GM12878 (cell line): ENCODE measurements around the gene SNAI3. TPM values are rescaled to one million over a fixed set of nuclear protein-coding genes. Genes with fewer than 3 reads are reported as not detected.

Source experiments
- ATAC-seq: fragments of 200-7000 bp; cut with Tn5 transposase; 3 replicates; pipeline ENCODE4 v1.9.1; 2020; ENCODE audit warnings: mild to moderate bottlenecking, moderate library complexity
- BruUV-seq: library from RNA; stranded (reverse); fragments of 400-500 nt; replicated peaks from 2 replicates; lab custom pipeline; 2021; lab: Mats Ljungman, UMichigan
- CTCF ChIA-PET: fragments of 300-600 bp; sonication (Branson Sonifier 250); formaldehyde crosslinking; extraction: SDS; loops from one replicate; lab custom pipeline; 2021; ENCODE audit warnings: inconsistent platforms; lab: Yijun Ruan, JAX
- POLR2A ChIA-PET: fragments of 350-600 bp; formaldehyde crosslinking; extraction: SDS; loops from one replicate; lab custom pipeline; 2021; ENCODE audit warnings: inconsistent platforms; lab: Charles Lee
- RAD21 ChIA-PET: fragments of 300-600 bp; sonication (Branson Sonifier 250); formaldehyde crosslinking; loops from one replicate; lab custom pipeline; 2023; ENCODE audit warnings: antibody characterized with exemption; ENCODE audit not compliant: unreplicated experiment; lab: Charles Lee
- SMC1A ChIA-PET: fragments of 300-600 bp; sonication (Branson Sonifier 250); formaldehyde crosslinking; loops from one replicate; lab custom pipeline; 2023; ENCODE audit not compliant: unreplicated experiment, uncharacterized antibody; lab: Charles Lee
- DNase-seq: peaks from one replicate; pipeline ENCODE4 v3.0.0-alpha.2; 2011; ENCODE audit warnings: low read depth, low spot score
- FAIRE-seq: peaks from 3 replicates; lab custom pipeline; 2011; peaks lifted over from hg19 to GRCh38; lab: Jason Lieb, UNC
- H2AFZ ChIP-seq: 2 replicates; pipeline ENCODE4 v1.6.0; 2011; ENCODE audit warnings: low read depth, low read length, control low read depth; ENCODE audit not compliant: control insufficient read depth
- H3K27ac ChIP-seq: 2 replicates; pipeline ENCODE4 v1.5.1; 2011; ENCODE audit warnings: control low read depth; ENCODE audit not compliant: control insufficient read depth, insufficient read depth
- H3K27me3 ChIP-seq, 2 experiments: replicated peaks in 1 of 2; 2 replicates each; pipeline versions ENCODE4 v1.6.0 to v1.6.1; 2011; ENCODE audit warnings: low read length in 1 of 2; ENCODE audit not compliant: control insufficient read depth in 2 of 2, insufficient read depth in 2 of 2
- H3K36me3 ChIP-seq, 2 experiments: 2 replicates each; pipeline ENCODE4 v1.5.1; 2011; ENCODE audit warnings: low read length in 1 of 2; ENCODE audit not compliant: control insufficient read depth in 2 of 2, insufficient read depth in 2 of 2
- H3K4me1 ChIP-seq: 2 replicates; pipeline ENCODE4 v1.6.1; 2011; ENCODE audit warnings: mild to moderate bottlenecking, low read length, moderate library complexity, mixed read lengths; ENCODE audit not compliant: control insufficient read depth, insufficient read depth
- H3K4me2 ChIP-seq: 2 replicates; pipeline ENCODE4 v1.6.0; 2011; ENCODE audit warnings: control low read depth; ENCODE audit not compliant: control insufficient read depth, insufficient read depth
- H3K4me3 ChIP-seq: fragments of 200-600 bp; sonication (generic); 2 replicates; pipeline ENCODE4 v1.5.1; 2016
- H3K79me2 ChIP-seq: 2 replicates; pipeline ENCODE4 v1.6.0; 2011; ENCODE audit warnings: low read length; ENCODE audit not compliant: control insufficient read depth, insufficient read depth
- H3K9ac ChIP-seq: 2 replicates; pipeline ENCODE4 v1.8.0; 2011; ENCODE audit warnings: low read length, control low read depth, mixed read lengths; ENCODE audit not compliant: control insufficient read depth, insufficient read depth
- H3K9me3 ChIP-seq: replicated peaks from 3 replicates; pipeline ENCODE4 v1.5.1; 2011; ENCODE audit warnings: mild to moderate bottlenecking, low read length; ENCODE audit not compliant: control insufficient read depth, insufficient read depth
- H4K20me1 ChIP-seq: 2 replicates; pipeline ENCODE4 v1.6.0; 2011; ENCODE audit not compliant: control insufficient read depth, insufficient read depth
- ATF3 ChIP-seq: IDR thresholded peaks from 2 replicates; pipeline ENCODE4 v1.6.1; 2011; ENCODE audit warnings: low read depth, mild to moderate bottlenecking, low read length, moderate library complexity, borderline replicate concordance; ENCODE audit errors: extremely low read depth
- CBFB ChIP-seq: IDR thresholded peaks from 2 replicates; pipeline ENCODE4 v1.6.1; 2016; ENCODE audit warnings: antibody characterized with exemption, low read depth
- DPF2 ChIP-seq: fragments of 450-650 bp; IDR thresholded peaks from 2 replicates; pipeline ENCODE4 v1.6.1; 2017; ENCODE audit warnings: mild to moderate bottlenecking
- FOXK2 ChIP-seq: fragments of 450-650 bp; IDR thresholded peaks from 2 replicates; pipeline ENCODE4 v1.6.1; 2017; ENCODE audit warnings: mild to moderate bottlenecking, moderate library complexity
- MTA2 ChIP-seq: fragments of 450-650 bp; IDR thresholded peaks from 2 replicates; pipeline ENCODE4 v1.6.1; 2016; ENCODE audit warnings: low read depth, mild to moderate bottlenecking, moderate library complexity
- RAD21 ChIP-seq: IDR thresholded peaks from 2 replicates; pipeline ENCODE4 v1.6.1; 2011; ENCODE audit warnings: mild to moderate bottlenecking, low read depth, low read length, moderate library complexity; ENCODE audit not compliant: insufficient read depth
- RCOR1 ChIP-seq: conservative IDR thresholded peaks from 2 replicates; pipeline ENCODE4 v1.6.1; 2012; ENCODE audit warnings: low read depth, low read length, improper control_type of control experiment
- RELA ChIP-seq: fragments of 450-650 bp; IDR thresholded peaks from 2 replicates; pipeline ENCODE4 v1.8.0; 2014; ENCODE audit warnings: borderline replicate concordance; ENCODE audit not compliant: partially characterized antibody
- SREBF1 ChIP-seq: IDR thresholded peaks from 2 replicates; pipeline ENCODE4 v1.6.1; 2012; ENCODE audit warnings: mild to moderate bottlenecking, low read length
- SUZ12 ChIP-seq: fragments of 200-600 bp; sonication (generic); IDR thresholded peaks from one replicate; pipeline ENCODE4 v1.6.1; 2018; ENCODE audit warnings: antibody characterized with exemption, mild to moderate bottlenecking; ENCODE audit not compliant: unreplicated experiment
- TBL1XR1 ChIP-seq: IDR thresholded peaks from 2 replicates; pipeline ENCODE4 v1.6.1; 2012; ENCODE audit warnings: low read depth, low read length, improper control_type of control experiment
- USF1 ChIP-seq: IDR thresholded peaks from 2 replicates; pipeline ENCODE4 v1.6.1; 2011; ENCODE audit warnings: borderline replicate concordance, low read depth, mild to moderate bottlenecking, moderate library complexity, mixed read lengths, low read length; ENCODE audit not compliant: insufficient read depth; ENCODE audit errors: extremely low read length
- USF2 ChIP-seq: IDR thresholded peaks from 2 replicates; pipeline ENCODE4 v1.6.1; 2011; ENCODE audit warnings: low read depth, low read length, improper control_type of control experiment, borderline replicate concordance
- WRNIP1 ChIP-seq: IDR thresholded peaks from 2 replicates; pipeline ENCODE4 v1.6.1; 2011; ENCODE audit warnings: low read depth, low read length, improper control_type of control experiment, borderline replicate concordance
- ZBED1 ChIP-seq: IDR thresholded peaks from 2 replicates; pipeline ENCODE4 v1.6.1; 2016; ENCODE audit warnings: borderline replicate concordance
- WGBS: methylation state at CpG from one replicate; pipeline ENCODE4 v1.1.6; 2016; ENCODE audit warnings: low lambda C conversion rate; ENCODE audit not compliant: insufficient replicate concordance, insufficient coverage; ENCODE audit errors: missing lambda C conversion rate; 5-methylcytosine and 5-hydroxymethylcytosine counted together
- in situ Hi-C: fragments of 300-500 bp; cut with MboI; formaldehyde crosslinking; loops from 9 replicates; pipeline ENCODE4 v1.14.3; 2018; ENCODE audit warnings: mixed read lengths
- intact Hi-C: fragments of 100-400 bp; cut with micrococcal nuclease; formaldehyde crosslinking; loops from one replicate; pipeline ENCODE4 v1.14.2; 2022; ENCODE audit not compliant: unreplicated experiment
- polyA plus RNA-seq, 11 experiments: library from polyadenylated mRNA; depleted of rRNA in 4 of 11; unstranded in 6 of 11; stranded (reverse) in 5 of 11; fragments of >200 nt; fragmentation: Nextera tagmentation in 4 of 11; fragmentation: Illumina TruSeq in 1 of 11; extraction: Ambion mirVana in 4 of 11; extraction: Trizol in 1 of 11; gene quantifications; 1 replicate in 1 of 11; 2 replicates in 10 of 11; pipeline versions ENCODE4 v1.2.1 to v1.2.3, GENCODE V29; 2011 to 2016; ENCODE audit warnings: inconsistent platforms in 2 of 11, missing spikeins in 2 of 11, low read depth in 1 of 11
- total RNA-seq, 4 experiments: library from RNA; depleted of rRNA in 3 of 4; stranded (reverse); fragments of >200 nt in 3 of 4; fragmentation: Illumina TruSeq in 1 of 4; extraction: Trizol in 1 of 4; gene quantifications; 2 replicates each; pipeline versions ENCODE4 v1.2.1 to v1.2.3, GENCODE V29; 2013 to 2021
- TF ChIP-seq, protein P1 (sequence below): fragments of 150-350 bp; IDR thresholded peaks from 2 replicates; pipeline ENCODE4 v1.6.1; 2014; ENCODE audit warnings: mild to moderate bottlenecking, low read depth, low read length

The SNAI3 gene
- total and polyA plus RNA-seq, 10 of the 15 experiments (the other 5 are each of a cell fraction or from before 2014, with no cell fraction given), result 0.21 to 7.4 (median 3.0) TPM

DNA sequence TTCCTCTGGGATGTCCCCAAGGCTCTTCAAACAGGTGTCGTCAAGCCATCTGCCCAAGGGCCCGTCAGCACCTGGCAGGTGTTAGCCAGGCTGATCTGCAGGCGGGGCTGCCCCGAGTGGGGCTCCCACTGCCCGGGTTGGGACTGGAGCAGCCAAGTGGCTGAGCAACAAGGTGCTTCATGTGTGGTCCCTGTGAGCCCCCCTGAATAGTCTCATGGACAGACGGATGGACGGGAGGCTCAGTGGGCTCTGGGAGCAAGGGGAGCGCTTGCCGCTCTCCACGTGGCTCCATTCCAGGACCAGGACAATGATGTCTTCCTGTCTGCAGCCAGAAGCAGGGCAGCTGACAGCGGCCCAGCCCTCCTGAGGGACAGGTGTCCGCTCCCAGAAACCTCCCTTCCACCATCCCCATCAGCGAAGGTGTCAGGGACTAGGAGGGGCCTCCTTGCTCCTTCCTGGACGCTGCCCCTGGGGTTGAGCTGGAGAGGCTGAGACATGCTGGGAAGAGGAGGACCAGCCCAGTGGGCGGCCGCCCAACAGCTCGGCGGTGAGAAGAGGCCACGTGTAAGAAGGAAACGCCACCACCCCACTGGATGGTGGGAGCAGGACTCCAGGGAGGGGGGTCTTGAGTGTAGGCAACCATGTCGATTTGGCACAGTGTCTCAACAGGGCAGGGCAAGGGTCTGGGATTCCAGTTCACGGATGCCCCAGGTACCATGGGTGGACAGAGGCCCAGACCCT lies 9.6 kb downstream of the SNAI3 start:
- Histone ChIP-seq H2AFZ (no peak overlapping the region), H3K4me2 (no peak overlapping the region), H3K4me3 (no peak overlapping the region), H3K9me3 (no peaks in the 10 kb centered on the region), H3K27me3 (no peaks in the 10 kb centered on the region), H3K36me3 (no peaks in the 10 kb centered on the region), H4K20me1 (no peaks in the 10 kb centered on the region), H3K9ac (no peak overlapping the region), H3K27ac (no peak overlapping the region), H3K79me2 (no peaks in the 10 kb centered on the region; the same call in 1 of the 2 replicates), H3K4me1 (peaks cover 13% of the 10 kb centered on the region)
- WGBS, result 85% methylated on average over 22 of the region's 22 CpGs
- no peak for FAIRE-seq
- in situ Hi-C loops, result no loop called here
- ChIA-PET SMC1A (no interaction called here), CTCF (no interaction called here), RAD21 (no interaction called here), POLR2A (no interaction called here)
- DNase-seq, result no peak
- TF ChIP-seq DPF2 (no peak), WRNIP1 (no peak), MTA2 (no peak), CBFB (no peak), SUZ12 (no peak), RAD21 (no peak), ZBED1 (no peak), SREBF1 (no peak), FOXK2 (no peak), RELA (no peak), TBL1XR1 (no peak), RCOR1 (no peak), USF2 (no peak), ATF3 (no peak), USF1 (no peak)
- TF ChIP-seq, protein P1, sequence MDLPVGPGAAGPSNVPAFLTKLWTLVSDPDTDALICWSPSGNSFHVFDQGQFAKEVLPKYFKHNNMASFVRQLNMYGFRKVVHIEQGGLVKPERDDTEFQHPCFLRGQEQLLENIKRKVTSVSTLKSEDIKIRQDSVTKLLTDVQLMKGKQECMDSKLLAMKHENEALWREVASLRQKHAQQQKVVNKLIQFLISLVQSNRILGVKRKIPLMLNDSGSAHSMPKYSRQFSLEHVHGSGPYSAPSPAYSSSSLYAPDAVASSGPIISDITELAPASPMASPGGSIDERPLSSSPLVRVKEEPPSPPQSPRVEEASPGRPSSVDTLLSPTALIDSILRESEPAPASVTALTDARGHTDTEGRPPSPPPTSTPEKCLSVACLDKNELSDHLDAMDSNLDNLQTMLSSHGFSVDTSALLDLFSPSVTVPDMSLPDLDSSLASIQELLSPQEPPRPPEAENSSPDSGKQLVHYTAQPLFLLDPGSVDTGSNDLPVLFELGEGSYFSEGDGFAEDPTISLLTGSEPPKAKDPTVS, result no peak
- BruUV-seq, result no TSS peak
- no peak for ATAC-seq
- intact Hi-C loops, result no loop called here
